G401.6 (cell line): ENCODE results near the gene PRLH.
"Not testable (repeated sequence)": the region's sequence is repeated elsewhere in the genome, so short reads cannot be mapped to it uniquely, and the experiment has no call there.

ENCODE experiments used
- FAIRE-seq: peaks from 2 replicates; lab custom pipeline; 2012; peaks lifted over from hg19 to GRCh38; lab: Jason Lieb, UNC

Gene PRLH

DNA sequence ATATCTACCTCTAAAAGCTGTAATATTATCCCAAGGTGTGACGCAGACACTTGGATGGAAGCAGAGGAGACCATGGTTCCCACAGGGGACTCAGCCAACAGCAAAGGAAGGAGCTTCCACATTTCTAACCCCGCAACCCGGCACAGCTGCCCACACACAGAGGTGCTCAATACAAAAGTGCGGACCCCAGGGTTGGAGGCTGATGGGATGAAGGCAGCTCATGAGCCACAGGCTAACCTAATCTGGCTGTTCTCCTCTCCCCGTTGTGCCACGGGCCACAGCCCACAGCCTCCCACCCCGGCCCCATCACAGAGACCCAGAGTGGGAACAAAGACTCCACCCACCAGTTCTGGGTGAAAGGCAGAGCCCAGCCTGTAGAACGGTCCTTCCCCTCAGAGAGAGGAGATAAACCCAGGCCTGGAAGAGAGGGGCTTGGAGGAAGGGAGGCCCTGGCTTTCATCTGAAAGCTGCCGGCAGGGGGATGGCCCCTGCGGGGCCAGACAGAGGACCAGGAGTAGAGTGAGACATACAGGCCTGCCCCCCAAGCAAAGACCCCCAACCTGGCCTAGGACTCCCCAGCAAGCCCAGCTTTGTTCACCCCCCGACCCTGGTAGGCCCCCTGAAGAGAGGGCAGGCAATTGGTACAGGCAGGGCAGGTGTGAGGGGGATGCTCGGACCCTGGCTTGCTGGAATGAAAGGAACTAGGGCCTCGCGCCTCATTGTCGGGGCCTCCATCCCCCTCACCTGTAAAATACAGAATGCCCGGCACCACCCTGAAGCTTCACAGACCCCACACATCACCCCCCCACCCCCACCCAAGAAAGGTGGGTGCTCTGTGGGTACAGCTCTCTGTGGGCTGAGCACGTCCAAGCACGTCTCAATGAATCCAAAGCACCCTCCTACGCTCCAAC lies 17.3 kb downstream of the PRLH start:
- FAIRE-seq, result no peak

DNA sequence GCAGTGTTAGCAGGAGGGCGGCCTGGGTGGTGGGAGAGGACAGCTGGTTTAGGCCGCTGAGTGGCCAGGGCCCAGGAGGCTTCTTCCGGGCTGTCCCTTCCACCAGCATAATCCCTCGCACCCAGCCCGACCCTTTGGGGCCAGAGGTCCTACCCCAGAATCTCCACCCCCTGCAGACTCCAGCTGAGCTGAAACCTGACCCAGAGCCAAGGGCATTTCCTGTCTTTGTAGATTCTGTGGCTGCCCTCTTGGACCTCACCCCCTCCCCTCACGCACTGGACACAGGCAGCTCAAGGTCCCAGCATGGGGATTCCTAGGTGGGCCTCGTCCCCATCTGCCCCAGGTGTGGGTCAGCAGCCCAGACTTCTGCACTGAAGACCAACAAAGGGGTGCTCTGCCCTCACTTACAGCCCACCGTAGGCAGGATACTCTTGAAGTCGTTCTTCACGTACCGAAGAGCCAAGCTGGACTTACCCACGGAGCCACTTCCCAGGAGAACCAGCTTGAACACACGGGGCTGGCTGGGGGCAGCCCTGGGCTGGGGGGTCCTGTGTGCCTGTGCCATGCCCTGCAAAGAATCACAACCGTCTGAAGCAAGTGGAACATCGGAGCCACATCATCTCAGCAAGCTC lies 19.3 kb downstream of the PRLH start:
- FAIRE-seq, result no peak

DNA sequence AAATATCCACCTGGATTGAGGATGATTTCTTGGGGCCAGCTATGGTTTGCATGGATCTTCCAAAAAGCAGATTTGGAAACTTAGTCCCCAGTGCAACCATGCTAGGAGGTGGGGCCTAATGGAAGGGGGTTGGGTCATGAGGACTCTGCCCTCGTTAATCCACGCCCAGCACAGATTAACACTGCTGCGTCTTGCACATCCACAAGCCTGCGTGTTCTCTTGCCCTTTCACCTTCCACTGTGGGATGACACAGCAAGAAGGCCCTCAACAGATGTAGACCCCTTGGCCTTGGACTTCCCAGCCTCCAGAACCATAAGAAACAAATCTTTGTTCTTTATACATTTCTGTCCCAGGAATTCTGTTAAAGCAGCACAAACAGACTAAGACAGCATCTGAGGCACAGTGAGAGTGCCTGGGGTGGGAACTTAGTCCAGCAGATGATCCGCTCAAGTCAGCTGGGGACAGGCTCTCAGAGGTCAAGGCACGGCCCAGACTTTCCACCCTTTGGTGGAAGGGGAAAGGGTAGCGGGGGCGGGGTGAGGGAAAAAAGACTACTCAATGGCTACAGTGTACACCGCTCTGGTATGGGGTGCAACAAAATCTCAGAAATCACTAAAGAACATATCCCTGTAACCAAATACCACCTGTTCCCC lies 21.8 kb downstream of the PRLH start:
- FAIRE-seq, result no peak

DNA sequence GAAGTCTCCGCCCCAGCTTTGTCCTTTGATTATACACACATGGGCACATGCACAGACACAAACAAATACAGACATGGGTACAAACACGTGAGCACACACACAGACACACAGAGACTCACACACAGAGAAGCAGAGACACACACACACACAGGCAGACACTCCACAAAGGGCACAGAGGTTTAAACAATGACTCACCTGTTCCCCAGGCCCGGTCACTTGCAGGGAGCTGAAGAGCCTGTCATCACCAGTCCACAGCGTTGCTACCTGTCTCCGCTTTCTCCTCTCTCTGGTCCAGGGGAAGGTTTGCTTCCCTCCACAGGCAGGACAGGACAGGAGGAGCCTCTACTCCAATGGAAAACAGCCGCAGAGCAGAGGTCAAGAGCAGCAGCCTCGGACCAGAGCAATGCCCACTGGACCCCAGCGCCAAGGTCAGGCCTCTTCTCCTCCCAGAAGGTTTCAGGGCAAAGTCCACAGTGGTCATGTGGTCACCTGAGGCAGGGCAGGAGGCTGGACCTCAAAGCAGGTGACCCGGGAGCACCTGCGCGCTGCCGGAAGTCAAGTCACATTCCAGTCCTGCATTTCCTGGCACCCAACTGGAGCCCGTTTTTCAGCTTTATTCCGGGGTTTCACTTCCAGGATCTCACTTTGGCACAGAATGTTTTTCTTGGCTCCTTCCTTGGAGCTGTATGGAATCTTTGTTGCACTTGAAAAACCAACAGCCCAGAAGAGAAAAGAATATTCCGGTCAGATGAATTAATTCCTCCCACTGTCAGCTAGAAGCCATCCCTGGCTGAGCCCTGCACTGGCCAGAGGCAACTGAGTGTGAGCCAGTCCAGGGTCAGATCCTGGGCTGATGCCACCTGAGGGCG lies 24.1 kb downstream of the PRLH start, which contains the start of gene RAB17:
RAB17 (minus strand) TSS at position 463 of the 869 bp plus-strand sequence. CDS start 4,580 bp downstream, outside the sequence.
- FAIRE-seq, result no peak

DNA sequence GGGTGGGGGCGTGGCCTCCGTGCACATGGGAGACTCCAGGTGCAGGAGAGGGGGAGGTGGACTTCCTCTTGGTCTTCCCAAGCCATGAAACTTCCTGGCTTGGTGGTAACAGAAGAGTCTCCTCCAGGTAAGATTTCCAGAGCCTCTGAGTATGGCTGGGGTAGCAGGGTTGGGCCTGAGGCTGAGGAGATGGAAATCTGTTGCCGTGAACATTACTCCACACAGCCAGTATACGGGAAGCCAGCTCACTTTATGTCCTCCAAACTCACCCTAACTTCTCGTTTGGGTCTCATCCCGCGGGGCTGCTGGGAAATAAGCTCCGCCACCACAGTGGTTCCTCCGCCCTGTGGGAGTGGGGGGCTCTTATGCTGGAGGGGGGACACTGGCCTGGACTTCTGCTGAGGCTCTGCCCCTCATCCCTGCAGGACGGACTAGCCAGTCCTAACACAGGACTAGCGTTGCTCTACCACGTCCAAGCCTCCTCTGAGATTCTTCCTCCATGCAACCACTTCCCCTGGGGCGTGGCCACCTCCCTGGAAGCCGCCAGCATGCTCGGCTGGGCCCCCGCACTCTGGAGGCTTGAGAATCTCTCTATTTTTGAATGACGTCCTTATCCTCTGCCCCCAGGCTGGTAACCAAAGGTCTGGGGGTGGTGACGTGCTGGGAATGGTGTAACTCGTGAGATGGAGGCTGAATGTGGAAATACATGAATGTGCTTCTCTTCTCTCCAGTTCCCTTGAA lies 24.9 kb downstream of the PRLH start:
- no peak for FAIRE-seq

DNA sequence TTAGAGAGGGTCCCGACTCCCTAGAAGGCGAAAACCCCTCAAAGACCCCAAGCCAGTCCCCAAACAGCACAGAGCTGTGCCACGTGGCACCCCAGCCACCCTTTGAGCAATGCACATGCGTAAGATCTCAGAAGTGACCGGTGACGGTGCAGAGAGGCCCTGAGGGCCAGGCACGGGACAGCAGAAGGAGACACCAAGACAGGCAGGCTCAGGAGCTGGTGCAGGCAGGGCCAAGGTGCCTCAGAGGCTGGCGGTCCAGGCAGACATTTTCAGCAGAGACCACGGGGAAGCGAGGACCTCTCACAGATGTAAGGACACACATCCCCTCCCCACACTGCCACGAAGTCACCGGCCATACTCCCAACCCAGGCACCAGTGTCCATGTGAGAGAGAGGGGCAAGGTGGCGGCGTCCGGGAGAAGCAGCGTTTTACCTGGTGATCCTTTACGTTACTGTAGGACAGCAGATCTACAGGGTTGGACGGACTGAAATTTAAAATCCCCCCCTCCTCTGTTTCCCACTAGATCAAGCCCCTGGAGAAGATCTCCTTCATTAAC lies 26.1 kb downstream of the PRLH start:
- no peak for FAIRE-seq

DNA sequence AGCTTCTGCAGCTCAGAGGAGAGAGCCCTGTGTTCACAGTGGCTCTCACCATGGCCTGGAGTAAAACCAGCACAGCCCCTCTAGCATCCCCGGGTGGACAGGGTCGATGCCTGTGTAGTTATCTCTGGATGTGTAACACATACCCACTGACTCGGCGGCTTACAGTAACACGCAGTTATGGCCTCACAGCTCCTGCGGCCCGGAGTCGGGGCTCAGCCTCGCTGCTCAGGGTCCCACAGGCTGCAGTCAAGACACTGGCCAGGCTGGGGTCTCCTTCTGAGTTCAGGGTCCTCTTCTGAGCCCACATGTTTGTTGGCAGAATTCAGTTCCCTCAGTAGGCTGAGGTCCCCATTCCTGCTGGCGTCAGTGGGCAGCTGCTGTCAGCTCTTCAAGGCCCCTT lies 26.7 kb downstream of the PRLH start:
- FAIRE-seq, result no peak

DNA sequence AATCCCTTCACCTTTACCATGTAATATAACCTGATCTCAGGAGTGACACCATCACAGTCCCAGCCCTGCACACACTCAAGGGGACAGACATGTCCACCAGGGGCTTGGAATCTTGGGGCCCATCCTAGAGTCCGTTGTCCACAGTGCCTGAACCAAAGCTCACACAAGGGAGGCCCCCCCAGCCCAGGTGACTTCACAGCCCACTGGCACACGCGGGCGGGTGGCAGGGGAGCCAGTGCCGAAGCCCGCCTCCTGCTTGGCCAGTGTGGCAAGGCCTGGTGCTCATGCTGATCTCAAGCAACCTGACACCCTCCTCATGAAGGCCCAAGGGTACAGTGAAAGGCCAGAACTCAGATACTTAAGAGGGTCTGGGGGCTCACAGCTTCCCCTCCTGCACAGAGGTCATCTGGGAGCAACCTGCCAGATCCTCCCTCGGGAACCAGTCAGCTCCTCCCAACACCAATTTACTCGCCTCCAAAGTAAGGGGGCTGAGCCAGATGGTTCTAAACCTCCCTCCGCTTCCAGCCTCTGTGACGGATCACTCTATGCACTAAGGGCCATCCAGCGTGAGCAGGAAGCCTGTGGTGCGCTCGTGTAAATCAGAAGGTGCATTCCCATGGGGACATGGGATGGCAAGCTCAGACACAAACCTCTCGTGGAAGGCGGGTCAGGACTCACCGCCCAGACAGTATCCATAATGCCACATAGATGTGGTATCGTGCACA lies 27.4 kb downstream of the PRLH start:
- no peak for FAIRE-seq

DNA sequence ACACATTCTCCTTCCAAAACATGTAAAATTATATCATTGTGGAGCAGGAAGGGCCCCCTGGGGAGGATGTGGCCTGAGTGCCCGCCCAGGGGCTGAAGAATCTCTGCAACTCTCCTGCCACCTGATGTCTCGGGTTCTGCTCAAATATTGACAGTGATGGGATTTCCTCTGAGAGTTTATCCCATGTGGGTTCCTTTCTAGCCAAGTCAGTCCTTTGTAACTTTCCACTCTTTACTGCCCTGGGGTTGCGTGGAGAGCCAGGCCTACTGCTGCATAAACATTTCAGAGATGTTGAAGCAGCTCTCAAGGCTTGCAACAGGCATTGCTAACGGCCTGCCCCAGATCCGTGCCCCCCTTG lies 28.1 kb downstream of the PRLH start:
- FAIRE-seq, result no peak

DNA sequence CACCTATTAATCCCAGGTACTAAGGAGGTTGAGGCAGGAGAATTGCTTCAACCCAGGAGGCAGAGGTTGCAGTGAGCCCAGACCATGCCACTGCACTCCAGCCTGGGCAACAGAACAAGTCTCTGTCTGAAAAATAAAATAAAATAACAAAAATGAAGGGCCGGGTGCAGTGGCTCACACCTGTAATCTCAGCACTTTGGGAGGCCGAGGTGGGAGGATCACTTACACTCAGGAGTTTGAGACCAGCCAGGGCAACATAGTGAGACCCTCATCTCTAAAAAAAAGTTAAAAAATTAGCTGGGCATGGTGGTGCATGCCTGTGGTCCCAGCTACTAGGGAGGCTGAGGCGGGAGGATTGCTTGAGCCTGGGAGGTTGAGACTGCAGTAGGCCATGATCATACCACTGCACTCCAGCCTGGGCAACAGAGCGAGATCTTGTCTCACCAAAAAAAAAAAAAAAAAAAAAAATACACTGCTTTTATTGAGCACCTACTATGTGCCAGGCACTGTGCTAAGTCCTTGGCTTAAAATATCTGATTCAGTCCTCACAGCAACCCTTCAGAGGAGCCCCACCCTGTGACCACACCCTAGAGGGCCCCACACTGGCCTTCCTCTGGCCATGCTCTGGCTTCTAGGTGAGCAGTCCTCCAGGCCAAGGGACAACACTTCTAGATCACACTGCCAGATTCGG lies 29.6 kb downstream of the PRLH start:
- FAIRE-seq, result not testable (repeated sequence)

DNA sequence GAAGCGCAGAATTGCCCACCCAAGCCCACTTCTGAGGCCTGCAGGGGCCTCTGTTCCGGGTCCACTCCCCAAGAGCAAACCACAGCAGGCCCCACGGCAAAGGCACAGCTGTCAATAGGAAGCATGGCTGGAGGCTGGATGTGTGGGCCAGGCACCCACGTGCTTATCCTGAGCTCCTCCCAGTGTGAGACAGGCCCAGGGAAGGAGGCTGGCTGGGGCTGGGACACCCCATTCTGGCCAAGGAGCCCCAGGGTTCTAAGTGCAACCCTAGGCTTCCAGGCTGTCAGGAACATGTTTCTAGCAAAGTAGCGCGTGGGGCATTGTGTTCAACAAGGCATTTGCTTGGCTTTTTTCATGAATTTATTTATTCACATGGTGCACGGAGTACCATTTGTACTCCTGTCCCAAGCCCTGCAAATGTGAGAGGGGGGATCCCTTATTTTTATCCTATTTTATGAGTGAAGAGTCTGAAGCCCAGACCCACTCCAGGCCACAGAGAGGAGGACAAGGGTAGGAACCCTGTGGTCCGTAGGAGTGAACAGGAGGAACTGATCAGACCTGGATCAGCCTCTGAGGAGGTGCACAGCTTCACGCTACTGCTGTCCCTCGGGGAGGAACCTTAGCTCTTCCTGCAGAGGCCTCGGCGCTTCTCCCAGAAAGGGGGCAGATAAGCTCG lies 30.3 kb downstream of the PRLH start:
- FAIRE-seq, result no peak

DNA sequence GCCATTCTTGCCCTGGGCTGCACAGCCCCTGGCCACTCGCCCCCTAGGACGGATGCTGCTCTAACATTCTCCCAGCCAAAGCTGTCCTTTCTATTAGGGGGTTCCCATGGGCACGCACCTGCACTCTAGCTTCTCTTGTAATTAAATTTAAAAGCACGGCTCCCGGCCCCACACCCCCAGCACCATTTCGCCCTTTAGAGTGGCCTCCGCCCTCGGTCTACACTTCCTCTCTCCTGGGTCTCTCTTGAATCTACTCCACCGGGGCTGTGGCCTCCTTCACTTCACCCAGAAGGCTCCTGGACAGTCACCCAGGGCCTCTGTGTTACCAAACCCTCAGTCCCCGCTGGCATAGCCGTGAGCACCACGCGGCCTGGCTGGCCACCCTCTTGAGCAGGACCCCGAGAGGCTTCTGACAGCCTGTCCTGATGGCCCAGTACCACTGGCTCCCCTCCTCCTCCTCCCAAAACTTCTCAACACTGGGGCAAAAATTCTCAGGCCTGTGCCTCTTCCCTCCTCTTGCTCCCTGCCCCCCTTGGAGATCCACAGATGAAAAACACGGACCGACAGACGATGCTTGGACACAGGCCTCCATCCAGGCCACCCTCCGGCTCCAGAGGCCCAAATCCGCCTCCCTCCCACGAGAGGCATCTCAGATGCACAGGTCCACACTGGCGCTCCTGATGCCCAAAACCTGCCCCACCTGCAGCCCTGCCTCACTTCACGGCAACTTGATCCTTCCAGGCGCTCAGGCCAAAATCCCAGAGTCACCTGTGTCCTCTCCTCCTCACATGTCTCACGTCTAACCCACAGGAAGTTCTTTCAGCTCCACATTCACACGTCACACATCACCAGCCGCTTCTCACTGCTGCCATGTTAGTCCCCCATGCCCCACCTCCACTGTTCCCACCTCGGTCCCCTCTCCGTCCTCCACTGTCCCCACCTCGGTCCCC lies 31.1 kb downstream of the PRLH start:
- FAIRE-seq, result no peak

DNA sequence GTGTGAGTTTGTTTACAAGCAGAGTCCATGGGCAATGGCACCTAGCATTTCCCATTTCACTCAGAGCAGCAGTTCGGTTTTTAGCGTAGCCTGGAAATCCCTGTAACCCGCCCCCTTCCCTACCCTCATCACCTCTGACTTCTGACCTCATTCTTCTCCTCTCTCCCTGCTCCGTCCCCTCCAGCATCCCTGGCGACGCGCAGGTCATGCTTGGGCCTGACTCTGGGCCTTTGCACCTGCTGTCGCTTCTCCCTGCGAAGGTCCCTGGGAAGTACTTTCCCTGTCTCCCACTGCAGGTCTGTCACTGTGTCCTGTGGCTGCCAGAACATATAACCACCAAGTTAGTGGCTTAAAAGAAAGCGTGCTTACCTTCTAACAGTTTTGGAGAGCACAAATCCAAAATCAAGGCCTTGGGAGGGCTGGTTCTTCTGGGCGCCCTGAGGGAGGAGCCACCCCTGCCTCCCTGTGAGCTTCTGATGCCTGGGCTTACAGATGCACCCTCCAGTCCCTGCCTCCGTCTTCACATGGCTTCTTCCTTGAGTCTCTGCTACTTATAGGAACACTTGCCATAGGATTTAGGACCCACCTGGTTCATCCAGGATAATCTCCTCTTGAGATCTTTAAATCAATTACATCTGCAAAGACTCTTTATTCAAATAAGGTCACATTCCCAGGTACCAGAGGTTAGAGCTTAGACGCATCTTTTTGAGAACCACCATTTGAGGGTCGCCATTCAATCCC lies 32.3 kb downstream of the PRLH start:
- FAIRE-seq, result no peak

DNA sequence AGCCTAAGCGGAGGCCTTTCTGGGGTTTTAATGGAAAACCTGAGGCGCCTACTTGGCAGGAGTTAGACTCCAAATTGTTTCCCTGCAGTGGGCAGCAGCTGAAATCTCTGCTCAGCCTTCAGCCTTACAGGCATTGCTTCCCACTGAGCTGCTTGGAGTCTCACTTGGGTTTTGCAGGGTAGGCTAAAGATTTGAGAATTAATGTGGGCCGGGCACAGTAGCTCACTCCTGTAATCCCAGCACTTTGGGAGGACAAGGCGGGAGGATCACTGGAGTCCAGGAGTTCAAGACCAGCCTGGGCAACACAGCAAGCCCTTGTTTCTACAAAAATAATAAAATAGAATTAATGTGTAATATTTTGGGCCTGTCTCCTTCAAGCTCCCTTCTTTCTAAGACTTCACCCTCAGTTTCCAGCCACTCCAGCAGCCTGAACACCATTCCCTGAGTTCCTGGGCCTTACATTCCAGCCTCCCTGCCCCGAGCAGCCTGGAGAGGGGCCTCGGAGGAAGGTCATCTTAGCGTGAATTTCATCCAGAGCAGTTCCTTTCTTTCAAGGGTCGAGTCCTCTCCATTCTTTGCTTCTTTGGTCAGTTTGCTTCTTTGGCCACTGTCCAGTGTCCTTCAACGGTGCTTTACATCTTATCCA lies 33.2 kb downstream of the PRLH start:
- FAIRE-seq, result no peak

DNA sequence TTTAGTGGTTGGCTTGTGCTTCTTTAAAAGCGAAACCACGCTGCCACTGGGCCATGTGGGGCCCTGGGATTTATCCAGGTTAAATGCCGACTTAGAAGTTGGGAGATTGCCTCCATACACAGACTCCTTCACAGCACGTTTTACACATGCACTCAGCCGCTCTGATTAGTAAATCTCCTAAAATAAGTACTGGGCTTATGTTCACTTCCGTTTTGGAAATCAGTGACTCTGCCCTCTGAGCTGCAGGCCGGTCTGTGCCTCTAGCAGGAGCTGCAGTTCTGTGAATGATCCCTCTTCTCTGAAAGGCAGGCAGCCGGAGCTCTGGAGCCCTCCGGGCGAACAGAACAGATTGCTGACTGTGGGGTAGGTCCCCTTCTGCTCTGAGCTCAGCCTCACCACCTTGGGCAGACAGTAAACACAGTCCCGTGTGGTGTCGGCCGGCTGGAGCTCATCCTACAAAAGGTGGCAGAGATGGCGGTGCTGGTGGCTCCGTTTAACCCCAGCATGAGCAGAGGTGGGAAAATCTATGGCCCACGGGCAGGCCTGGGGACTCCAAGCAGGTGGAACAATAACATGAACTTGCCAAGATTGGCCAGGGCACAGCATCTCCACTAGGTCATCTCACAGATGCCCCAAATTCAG lies 34.0 kb downstream of the PRLH start:
- no peak for FAIRE-seq

DNA sequence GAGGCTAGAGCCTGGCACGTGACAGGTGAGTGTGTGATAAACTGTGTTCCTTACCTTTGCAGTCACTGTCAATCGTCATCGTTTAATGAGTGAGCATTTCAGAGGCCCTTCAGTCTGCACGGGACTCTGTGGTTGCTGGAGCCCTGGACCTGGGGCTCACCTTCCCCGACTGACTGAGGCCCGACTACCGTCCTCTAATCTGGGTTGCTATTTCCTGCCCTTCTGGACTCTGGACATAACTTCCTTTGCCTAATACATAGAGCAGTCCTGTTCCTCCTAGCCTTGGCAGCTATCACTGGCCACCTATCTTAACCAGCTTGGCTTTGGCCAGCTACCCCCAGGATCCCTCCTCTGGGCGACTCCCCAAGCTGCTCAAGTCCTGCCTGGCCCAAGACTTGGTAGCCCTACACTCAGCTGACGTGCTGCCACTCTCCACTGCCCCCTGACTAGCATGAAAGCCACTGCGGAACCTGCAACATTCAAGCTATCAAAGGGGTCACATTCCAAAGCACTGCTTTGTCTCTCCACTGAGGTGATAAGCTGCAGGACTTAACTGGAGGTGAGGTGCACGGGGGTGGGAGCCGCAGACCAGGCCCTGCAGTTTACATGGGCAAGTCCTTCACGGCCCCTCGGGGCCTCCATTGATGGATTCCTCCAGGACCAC lies 35.2 kb downstream of the PRLH start:
- FAIRE-seq, result no peak
